IPS-NIHi7 (cell line): ENCODE measurements around the gene GLRA1.
"Not testable (repeated sequence)": the region's sequence is repeated elsewhere in the genome, so short reads cannot be mapped to it uniquely, and the experiment has no call there.

Source experiments
- DNase-seq: peaks from one replicate; pipeline ENCODE4 v3.0.0; 2012; ENCODE audit warnings: mixed read lengths; ENCODE audit errors: extremely low spot score

The GLRA1 gene

DNA sequence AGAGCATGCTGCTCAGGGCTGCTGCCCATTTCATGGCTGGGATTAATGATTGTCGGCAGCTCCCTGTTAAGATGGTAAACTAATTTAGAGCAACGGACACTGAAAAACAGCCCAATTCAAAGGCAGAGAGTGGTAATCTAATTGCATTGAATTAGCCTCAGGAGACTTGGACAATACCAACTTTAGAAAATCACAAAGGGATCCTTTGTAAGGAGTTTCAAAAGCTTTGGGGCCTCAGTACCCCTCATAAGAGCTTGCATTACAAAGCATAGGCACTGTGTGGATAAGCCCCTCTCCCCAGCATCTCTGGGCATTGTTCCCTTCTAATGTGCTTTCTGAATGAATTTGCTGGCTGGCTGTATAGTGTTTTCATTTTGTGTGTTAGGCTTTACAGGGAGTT, 6.7 kb downstream of the GLRA1 start:
- DNase-seq: no peak

DNA sequence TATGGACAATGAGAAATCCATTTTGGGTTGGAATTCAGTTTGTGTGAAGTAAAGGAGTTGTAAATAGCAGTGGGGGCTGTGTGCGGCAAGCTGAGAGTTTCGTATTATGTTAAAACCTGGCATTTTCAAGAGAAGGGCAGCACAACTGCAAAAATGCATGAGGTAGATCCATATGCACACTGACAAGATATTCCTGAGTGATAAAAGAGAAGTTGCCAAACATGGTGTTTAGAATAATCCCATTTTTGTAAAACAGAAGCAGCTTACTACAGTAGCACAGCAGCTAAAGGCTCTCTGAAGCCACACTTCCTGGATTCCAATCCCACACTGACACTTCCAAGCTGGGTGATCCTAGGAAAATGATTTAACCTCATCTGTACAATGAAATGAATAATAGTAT, 11.2 kb downstream of the GLRA1 start:
- no peak for DNase-seq

GRCh38 chr5:151912360-151912759, 12.3 kb downstream of the GLRA1 start:
- no peak for DNase-seq

DNA sequence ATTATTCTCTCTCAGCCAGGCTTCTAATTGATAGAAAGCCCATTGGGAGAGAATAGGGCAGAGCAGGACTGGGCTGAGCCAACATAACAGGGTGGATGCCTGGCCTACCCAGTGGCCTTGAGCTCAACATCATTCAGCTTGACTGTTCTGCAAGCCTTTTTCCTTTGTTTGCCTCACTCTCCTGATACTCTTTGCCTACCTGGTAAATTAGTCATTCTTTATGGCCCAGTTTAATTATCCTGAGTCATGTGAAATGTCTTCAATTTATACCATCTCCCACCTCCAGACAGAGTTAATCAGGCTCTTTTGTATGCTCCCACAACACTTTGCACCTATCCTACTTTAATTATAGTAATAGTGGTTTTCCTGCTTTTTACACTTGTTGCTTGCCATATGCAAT, 13.6 kb downstream of the GLRA1 start:
- no peak for DNase-seq

DNA sequence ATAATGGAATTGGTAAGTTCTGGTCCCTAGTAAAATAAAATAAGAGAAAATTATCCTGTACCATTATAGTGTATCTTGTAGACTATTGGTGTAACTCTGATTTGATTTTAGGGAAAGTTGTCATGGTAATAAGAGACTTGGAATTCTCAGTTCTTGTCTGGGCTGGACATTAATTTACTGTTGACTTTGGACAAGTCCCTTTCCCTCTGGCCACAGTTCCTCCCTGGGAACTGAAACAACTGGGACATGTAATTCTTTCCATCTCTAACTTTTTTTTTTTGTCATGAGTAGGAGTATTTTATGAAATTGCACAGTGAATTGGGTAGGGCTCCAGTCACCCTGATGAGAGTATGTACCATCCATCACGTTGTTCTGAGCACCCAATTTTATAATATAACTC, 15.0 kb downstream of the GLRA1 start:
- DNase-seq: no peak

GRCh38 chr5:151906246-151906645, 18.4 kb downstream of the GLRA1 start:
- DNase-seq: no peak

- no peak for DNase-seq
These were observed 19.1 kb downstream of the GLRA1 start for GRCh38 chr5:151905557-151905961.

DNA sequence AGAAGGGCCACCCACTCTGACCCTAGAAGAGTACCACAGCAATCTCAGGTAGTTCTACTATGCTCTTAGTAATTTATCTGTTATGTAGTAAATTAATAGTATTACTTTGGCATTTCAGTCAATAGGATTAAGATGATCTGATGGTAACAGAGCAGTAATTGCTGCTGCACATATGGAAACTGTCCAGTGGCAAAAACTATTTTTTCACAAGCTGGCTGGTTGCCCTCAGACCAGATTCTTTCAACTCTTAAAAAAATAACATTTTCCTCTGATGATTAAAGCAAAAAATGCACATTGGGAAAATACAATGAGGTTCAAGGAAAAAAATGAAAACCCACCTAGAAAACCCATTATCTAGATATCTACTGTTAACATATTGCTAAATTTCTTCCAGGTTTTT, 19.7 kb downstream of the GLRA1 start:
- no peak for DNase-seq

- no peak for DNase-seq
These were observed 20.5 kb downstream of the GLRA1 start for GRCh38 chr5:151904127-151904526.

- peak; percentile 65 for DNase-seq
These were observed 21.4 kb downstream of the GLRA1 start for GRCh38 chr5:151903243-151903653.

DNA sequence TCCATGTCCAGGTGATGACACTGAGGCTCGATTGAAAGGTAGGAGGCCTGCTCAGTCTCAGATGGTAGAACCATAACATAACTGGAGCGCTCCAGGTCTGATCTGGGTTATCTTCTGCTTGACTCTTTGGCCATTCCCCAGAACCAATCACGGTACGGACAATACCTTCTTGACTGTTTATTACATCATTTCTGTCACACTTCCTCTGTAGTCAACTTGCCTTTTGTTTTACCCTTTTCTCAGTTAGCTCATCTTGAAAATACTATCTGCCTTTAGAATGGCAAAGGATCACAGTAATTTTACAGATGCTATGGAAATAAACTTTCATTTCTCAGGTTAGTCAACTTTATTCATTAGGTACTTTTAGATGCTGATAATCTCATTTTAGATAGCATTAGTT, 22.4 kb downstream of the GLRA1 start:
- DNase-seq: no peak

- DNase-seq: no peak
These were observed 23.0 kb downstream of the GLRA1 start for GRCh38 chr5:151901611-151902010.

DNA sequence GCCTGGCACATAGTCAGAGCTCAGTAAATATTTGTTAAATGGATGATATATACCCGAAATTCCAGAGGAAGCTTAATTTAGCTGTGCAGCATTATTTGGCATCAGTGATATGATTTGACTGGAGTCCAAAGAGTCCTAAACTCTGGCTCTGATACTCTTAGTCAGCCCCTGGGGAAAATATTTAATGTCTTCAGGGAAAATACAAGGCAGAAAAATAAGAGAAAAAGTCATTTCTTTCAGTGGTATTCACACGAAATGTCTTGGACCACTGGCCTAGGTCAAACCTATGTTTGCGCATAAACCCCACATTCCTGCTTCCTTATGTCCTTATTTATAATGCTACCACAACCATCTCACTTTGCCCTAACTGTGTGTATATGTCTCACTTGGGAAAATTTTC, 23.8 kb downstream of the GLRA1 start:
- no peak for DNase-seq

- DNase-seq: no peak
These were observed 25.3 kb downstream of the GLRA1 start for GRCh38 chr5:151899399-151899798.

- DNase-seq: no peak
These were observed 26.8 kb downstream of the GLRA1 start for GRCh38 chr5:151897896-151898295.

DNA sequence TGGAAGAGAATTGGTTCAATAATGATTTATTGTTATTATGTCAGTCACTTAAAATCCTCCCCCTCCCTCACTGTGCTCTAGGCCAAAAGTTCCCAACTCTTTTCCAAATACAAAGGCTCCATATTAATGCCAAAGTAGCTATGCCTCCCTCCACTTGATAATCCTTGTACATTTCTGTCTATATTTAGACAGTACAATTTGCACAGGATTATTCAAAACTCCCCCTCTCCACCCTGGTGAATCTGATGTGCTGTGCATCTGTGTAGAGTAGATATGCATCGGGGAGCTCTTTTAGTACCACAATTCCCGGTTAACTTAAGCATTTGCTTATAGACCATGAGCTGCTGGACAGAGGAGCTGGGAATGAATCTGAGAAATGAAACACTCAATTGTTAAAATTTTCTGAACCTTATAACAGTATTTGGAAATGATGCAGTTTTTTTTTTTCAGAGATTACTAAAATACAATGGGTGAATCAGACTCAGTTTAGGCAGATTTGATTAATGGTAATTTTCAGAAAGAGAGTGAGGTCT, 27.6 kb downstream of the GLRA1 start:
- DNase-seq: no peak

DNA sequence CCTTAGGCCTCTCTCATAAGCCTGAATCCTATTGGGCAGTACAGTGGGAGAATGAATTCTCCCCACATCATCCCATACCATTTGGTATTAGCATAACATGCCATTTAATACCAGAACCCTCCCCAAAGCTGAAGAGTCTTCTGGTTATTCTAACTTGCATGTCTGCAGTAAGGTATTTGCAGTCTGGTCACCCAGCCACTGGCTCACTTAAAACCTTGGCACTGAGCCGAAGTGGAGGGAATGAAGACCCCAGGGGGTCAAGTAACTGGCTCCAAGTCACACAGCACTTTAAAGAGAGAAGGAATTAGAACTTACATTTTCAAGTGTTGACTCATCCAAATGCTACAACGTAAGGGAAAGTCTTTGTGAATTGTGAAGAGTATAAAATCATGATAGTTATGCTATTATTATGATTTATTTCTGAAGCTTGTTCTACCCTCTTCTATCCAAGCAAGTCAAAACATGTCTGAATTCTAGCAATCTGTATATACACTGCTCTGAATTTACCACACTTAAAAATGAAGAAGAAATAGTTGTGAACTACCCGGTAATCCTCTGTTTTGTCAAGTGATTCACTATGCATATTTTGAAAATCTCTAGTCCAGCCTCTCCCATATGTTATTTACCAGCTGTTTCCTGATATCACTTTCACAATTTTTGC, 28.5 kb downstream of the GLRA1 start:
- DNase-seq: peak; percentile 49

DNA sequence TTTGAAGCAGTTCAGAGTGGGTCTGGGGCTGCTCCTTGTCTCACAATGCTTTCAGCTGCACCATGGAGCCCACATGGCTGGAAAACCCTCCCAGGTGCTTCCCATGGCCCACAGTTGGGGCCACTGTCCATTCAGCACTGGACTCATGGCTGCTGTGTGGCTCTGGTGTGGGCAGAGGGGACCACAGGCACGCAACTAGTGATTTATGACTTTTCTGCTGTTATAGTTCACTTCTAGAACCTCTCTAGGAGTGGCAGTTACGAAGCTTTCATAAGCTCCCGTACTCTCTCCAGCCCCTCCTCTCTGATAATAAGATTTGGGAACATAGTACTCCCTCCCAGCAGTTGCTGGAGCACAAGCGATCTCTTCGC, 29.0 kb downstream of the GLRA1 start:
- no peak for DNase-seq

- DNase-seq: not testable (repeated sequence)
These were observed 31.2 kb downstream of the GLRA1 start for GRCh38 chr5:151893485-151893884.

- no peak for DNase-seq
These were observed 32.3 kb downstream of the GLRA1 start for GRCh38 chr5:151892393-151892792.

- DNase-seq: no peak
These were observed 34.4 kb downstream of the GLRA1 start for GRCh38 chr5:151890299-151890698.

DNA sequence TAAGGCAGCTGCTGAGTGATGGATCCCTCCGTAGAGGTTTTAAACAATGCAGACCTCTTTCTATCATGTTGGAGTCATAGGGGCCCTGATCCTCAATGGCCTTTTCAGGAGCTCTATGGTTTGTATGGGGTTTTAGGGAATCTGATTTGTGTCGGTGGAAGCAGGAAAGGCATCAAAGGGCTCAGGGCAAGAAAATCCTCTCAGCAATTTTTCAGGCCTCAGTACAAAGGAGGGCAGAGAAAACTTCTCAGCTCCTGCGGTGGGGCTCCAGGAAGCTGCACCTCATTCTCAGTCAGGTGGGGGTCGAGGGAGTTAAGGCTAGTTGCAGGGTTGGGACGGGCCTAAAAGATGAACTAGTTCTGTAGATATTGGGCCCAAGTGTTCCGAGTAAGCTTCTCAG, 35.0 kb downstream of the GLRA1 start:
- no peak for DNase-seq

GRCh38 chr5:151886546-151887275, 37.9 kb downstream of the GLRA1 start:
- DNase-seq: no peak
